ENCODE results near the gene KPNA2.
"Not testable (repeated sequence)": the region's sequence is repeated elsewhere in the genome, so short reads cannot be mapped to it uniquely, and the experiment has no call there.

The KPNA2 gene

DNA sequence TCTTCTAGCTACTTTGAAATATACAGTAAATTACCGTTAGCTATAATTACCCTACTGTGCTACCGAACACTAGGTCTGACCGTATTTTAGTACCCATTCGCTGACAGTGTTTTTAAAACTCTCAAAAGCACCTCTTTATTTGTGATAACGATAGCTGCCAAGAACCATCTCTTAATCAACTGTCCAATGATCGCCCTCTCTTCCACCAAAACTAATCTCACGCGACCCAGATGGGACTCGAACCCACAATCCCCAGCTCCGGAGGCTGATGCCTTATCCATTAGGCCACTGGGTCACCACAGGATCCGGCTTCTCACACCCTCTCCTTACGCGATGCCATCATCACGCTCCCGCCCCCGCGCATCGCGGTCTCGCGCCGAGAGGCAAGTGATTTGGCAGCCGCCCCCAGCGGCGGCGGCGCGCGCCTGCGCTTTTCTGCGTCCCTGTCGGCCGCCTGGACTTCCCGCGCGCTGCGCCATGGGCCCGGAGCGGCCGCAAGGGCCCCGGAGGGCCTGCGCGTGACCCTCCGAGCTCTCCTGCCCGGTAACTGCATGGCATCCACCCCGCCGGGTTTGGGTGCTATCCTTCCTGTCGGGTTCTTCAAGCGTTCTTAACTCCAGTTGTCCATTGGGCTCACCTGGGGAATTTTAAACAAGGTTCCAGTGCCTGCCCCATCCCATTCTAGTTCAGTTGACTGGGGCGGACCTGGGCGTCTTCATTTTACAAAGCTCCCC, 15.7 kb upstream of the KPNA2 start:
- peak; percentile 98 for DNase-seq (ENCODE audit: low spot score)

DNA sequence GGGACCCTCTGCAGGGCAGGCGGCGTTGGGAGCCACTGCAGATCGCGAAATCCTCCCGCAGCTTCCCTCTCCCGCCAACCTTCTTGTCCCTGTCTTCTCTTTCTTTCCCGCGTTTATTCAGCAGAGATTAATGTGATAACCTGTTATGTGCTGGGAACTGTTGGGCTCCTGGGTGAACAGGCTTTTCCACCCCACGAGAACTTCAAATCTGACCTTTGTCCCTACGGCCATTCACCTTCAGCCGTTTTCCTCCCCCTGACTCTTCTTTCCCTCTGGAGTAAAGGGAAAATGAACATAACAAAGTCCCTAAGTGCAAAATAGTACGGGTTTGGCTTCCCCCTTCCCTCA, 15.2 kb upstream of the KPNA2 start:
- DNase-seq (ENCODE audit: low spot score): no peak

DNA sequence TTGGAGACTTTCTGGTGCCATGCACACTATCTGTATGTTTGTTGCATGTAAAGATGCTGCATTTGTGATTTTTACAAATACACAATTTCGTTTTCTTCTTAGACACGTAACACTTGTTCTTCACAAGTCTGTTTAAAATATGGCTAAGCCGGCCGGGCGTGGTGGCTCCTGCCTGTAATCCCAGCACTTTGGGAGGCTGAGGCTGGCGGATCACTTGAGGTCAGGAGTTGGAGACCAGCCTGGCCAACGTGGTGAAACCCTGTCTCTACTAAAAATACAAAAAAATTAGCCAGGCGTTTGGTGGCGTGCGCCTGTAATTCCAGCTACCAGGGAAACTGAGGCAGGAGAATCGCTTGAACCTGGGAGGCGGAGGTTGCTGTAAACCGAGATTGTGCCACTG, 14.7 kb upstream of the KPNA2 start:
- not testable (repeated sequence) for DNase-seq (ENCODE audit: low spot score)

DNA sequence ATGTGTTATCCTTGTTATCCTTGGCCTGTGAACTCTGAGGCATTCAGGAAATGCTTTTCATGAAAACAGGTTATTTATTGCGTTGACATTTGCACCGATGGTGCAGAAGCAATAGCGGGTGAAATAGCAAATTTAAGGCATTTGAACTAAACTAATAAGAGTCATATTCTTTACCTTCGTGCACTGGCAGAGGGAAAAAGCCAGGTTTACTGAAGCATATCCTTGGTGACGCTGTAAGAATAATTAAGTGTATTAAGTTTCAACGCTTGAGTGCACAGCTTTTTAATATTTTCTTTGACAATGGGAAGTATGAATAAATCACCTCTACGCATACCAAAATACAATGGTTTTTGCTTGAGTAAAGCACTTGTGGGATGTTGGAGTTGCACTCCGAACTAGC, 13.6 kb upstream of the KPNA2 start:
- DNase-seq (ENCODE audit: low spot score): no peak

DNA sequence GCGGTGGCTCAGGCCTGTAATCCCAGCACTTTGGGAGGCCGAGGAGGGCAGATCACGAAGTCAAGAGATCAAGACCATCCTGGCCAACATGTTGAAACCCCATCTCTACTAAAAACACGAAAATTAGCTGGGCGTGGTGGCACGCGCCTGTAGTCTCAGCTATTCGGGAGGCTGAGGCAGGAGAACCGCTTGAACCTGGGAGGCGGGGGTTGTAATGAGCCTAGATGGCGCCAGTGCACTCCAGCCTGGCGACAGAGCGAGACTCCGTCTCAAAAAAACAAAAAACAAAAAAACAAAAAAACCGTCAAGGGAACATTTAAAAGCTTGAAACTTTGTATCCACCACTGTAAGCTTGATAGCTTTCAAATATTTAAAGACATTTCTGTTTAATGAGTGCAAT, 13.0 kb upstream of the KPNA2 start:
- not testable (repeated sequence) for DNase-seq (ENCODE audit: low spot score)

DNA sequence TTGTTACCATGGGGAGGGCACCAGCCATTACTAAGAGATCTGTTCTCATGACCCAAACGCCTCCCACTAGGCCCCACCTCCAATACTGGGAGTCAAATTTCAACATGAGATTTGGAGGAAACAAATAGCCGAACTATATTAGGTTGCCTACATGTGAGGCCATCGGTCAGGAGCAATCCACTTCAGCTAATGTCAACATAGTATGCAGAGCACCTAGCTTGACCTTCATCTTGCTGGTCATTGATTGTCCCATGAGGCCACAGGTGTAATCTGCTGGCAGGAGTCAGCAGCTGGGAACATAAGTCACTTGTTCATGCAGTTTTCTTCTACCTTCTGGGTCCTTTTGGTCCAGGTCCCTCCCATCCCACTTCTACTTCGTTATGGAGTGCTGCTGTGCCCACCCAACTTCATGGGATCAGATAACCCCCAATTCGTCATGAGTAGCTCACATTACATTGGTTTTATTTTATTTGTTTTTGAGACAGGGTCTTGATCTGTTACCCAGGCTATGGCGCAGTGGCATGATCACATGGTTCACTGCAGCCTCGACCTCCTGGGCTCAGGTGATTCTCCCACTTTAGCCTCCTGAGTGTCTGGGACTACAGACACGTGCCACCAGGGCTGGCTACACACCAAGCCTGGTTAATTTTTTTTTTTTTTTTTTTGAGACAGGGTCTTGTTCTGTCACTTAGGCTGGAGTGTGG, 5.9 kb upstream of the KPNA2 start:
- DNase-seq (ENCODE audit: low spot score): no peak

DNA sequence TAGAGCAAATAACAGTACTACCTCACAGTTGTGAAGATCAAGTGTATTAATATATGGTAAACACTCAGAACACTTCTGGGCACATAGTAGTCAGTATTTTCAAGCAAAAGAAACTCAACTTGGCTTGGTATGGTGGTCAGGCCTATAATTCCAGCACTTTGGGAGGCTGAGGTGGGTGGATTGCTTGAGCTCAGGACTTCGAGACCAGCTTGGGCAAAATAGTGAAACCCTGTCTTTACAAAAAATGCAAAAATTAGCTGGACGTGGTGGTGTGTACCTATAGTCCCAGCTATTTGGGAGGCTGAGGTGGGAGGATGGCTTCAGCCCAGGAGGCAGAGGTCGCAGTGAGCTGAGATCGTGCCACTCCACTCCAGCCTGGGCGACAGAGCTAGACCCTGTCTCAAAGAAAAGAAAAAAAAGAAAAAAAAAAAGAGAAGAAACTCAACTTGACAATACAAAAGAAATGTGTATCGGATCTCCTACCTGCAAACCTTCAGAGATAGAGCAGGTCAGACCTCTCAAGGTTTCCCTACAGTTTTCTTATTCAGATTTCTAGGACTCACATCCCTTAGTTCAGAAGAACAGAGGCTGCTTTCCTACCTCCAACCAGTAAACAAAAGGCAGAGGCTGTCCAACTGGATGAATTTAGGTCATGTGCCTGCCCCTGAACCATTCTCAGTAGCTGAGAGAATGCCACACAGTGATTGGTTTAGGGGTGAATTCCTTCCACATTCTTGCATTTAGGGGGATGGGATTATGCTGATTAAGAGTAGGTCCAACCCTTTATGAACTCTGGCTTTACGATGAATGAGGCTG, 1.7 kb upstream of the KPNA2 start:
- peak; percentile 80 for DNase-seq (ENCODE audit: low spot score)

DNA sequence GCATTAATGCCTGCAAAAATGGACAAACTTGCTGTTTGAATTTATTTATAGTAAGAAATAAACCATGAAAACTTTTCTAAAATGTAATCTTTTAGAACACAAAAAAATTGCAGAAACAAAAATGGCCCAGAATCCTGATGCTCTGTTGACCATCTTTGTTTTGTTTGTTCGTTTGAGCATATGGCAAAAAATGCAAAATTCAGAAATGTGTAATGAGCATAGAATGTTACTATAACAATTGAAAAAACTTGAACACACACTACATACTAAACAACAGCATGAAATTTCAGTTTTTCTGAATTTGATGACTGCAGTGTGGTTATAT, 1.1 kb upstream of the KPNA2 start:
- DNase-seq (ENCODE audit: low spot score): no peak

DNA sequence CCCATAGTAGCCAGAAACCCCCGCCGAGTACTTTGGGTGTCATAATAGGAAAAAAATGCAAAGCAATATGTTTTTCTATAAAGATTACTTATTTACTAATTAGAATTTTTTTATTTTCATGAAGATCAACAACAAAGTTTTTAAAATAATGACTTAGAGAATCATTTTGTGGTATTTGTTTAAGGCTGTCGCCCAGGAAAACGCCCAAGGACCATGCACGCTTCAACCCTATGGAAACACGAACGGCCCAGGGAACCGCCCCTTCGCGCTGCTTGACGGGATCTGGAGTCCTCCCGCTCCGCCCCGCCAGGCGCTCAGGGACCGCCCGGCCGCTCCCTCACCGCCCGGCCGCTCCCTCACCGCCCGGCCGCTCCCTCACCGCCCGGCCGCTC, 408 bp upstream of the KPNA2 start:
- DNase-seq (ENCODE audit: low spot score): no peak

DNA sequence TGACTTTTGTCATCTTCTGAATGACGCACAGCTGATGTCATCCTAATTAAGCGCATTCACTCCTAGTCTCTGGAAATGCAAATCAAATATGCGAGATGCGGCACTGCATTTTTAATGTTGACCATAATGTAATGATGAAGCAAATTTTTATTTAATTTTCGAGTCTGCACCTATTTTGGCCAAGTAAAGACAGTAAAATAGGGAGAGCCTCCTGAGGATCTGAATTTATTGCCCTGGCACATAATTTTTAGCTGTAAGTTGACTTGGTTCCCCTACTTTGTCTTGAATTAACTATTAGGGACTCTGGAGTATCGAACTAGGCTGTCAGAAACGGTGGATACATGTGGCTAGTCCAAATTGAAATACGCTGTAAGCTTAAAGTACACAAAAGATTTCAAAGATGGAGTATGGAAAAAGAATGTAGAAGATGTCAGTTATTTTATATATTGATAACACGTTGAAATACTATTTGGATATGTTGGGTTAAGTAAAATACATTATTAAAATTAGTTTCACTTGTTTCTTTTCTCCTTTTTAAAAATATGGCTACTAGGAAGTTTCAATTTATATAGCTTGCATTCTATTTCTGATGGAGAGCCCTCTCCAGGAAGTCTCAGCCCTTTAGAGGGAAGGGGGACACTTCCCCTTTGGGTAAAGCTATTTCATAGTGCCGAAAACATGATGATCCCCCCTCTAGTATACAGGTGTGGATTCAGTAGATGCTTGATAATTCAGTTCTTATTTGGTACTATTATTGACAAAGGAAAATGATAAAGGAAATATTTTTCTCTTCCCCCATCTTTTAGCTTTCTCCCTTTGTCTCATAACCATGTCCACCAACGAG, 991 bp downstream of the KPNA2 start:
- no peak for DNase-seq (ENCODE audit: low spot score)

DNA sequence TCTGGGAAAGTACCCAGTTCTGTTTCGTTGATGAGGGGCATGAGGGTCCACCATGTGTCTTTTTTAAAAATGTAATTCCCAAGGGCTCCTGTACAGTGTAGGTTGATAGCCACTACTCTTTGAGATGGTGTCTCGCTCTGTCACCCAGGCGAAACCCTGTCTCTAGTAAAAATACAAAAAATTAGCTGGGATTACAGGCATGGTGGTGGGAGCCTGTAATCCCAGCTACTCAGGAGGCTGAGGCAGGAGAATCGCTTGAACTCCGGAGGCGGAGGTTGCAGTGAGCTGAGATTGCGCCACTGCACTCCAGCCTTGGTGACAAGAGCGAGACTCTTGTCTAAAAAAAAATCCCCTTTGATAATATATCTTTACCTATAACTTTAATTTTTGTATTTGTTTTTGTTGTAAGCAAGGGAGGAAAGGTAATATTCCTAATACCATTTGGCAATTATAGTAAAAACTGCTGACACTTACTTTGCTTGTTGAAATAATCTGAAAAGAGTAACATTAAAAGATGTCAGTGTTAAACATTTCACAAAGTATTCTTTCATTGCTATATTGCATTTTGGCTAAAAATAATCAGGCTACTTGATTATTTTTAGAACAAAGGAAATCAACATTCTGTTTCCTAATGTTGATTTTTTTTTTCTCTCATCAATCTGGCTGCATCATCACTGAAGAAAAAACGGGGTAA, 11.8 kb downstream of the KPNA2 start:
- no peak for DNase-seq (ENCODE audit: low spot score)

DNA sequence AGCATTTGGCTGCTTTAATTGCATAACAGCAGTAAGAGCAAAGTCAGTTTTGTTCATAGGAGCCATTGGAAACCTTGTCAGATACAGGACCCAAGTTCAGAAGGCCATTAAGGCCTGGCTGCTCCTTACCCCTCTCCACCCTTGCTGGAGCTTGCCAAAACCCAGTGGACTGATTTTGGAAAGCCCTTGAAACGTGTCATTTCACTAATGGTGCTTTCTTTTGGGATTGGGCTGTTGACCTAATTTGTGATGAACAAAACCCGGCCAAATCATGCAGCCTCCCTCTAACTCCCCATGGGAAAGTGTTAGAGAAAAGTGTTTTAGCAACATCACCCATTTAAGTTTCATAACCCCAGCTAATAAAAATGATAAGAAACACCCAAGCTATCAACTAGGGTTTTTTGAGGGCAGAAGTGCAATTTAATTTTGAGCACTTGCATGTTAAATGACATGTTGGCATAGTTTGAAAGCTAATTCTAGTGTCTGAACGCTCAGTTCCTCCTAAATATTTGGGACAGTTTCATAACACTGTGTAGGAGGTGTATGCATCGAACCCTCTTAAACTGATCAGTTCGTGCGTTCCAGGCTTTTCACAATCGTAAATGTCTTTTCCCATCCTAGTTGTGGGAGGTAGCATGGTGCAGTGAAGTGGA, 12.5 kb downstream of the KPNA2 start:
- not testable (repeated sequence) for DNase-seq (ENCODE audit: low spot score)

DNA sequence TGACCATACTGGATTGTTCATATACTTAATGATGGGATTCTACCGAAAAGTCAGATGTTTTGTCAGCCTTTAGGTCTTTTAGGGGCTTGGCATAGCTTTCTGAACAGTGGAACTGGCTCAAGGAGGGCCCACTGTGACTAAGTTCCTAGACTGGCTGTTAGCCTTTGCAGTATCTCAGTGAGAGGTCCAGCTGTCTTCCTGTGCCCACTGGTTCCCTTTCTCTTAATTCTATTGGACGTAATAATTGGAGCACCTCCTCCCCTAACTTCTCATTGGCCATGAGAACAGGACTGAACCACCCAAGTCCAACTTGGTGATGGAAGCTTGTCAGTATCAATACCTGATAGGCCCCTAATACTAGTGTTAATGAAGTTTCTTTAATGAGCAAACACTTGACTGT, 13.5 kb downstream of the KPNA2 start:
- no peak for DNase-seq (ENCODE audit: low spot score)

DNA sequence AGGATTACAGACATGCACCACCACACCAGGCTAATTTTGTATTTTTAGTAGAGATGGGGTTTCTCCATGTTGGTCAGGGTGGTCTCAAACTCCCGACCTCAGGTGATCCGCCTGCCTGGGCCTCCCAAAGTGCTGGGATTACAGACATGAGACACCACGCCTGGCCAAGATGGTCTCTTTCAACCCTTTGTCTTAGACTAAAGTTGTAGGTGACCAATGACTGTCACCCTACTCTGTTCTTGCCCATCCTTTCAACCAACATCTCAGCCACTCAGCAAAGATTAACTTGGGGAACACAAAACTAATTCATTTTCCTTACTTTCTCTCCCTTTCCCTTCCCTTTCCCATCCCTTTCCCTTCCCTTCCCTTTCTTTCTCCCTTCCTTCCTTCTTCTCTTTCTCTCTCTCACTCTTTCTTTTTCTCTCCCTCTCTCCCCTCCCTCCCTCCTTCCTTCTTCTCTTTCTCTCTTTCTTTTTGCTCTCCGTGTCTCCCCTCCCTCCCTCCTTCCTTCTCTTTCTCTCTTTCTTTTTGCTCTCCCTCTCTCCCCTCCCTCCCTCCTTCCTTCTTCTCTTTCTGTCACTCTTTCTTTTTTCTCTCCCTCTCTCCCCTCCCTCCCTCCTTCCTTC, 14.4 kb downstream of the KPNA2 start:
- DNase-seq (ENCODE audit: low spot score): not testable (repeated sequence)

DNA sequence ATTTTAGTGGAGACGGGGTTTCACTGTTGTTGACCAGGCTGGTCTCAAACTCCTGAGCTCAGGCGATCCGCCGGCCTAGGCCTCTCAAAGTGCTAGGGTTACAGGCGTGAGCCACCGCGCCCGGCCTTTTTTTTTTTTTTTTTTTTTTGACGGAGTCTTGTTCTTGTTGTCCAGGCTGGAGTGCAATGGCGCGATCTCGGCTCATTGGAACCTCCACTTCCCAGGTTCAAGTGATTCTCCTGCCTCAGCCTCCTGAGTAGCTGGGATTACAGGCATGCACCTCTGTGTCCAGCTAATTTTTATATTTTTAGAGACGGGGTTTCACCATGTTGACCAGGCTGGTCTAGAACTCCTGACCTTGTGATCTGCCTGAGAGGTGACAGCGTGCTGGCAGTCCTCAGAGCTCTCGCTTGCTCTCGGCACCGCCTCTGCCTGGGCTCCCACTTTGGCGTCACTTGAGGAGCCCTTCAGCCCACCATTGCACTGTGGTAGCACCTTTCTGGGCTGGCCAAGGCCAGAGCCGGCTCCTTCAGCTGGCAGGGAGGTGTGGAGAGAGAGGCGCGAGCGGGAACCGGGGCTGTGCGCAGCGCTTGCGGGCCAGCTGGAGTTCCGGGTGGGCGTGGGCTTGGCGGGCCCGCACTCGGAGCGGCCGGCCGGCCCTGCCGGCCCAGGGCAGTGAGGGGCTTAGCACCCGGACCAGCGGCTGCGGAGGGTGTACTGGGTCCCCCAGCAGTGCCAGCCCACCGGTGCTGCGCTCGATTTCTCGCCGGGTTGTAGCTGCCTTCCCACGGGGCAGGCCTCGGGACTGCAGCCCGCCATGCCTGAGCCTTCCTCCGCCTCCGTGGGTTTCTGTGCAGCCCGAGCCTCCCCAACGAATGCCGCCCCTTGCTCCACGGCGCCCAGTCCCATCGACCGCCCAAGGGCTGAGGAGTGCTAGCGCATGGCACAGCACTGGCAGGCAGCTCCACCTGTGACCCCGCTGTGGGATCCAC, 16.1 kb downstream of the KPNA2 start:
- DNase-seq (ENCODE audit: low spot score): not testable (repeated sequence)

DNA sequence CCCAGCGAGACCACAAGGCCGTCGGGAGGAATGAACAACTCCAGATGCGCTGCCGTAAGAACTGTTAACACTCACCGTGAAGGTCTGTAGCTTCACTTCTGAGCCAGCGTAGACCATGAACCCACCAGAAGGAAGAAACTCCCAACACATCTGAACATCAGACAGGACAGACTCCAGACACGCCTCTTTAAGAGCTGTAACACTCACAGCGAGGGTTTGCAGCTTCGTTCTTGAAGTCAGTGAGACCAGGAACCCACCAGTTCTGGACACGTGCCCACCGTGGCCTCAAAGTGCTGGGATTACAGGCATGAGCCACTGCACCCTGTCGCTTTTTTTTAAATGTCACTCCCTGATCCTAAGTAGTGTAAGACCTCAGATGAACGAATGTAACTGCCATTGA, 17.3 kb downstream of the KPNA2 start:
- no peak for DNase-seq (ENCODE audit: low spot score)

DNA sequence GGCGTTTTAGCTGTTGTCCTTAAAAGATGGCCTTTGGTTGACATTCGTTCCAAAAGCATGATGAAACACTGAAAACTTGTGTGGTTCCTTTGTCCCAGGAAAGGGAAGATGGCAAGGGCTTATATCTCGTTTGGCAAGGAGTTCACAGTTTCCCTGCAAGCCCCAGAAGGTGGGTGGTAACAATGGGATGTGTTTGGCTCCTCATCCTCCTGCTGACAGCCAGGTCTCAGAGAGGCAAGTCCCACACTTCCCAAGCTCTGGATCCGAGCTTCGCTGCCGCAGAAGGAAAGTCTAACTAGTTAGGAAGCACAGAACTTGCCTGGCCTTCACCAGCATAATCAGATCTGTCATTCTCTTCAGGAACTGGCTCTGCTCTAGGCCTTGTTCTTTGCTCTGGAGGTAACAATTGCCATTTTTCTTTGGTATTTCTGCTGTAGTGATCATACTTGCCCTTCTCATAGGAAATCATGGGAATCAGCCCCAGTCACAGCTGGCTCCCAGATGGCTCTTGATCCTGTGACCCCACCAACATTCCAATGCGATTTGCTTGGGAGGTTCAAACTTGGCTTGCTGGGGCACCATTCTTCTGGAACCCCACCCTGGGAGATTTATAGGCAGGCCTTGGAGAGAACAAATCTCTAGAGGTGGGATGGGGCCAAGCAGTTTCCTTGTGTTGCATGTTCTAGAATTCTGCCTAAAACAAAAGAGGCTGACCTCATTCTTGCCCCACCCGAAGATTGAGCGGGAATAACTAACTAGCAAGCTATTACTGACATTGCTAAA, 17.9 kb downstream of the KPNA2 start:
- DNase-seq (ENCODE audit: low spot score): no peak

DNA sequence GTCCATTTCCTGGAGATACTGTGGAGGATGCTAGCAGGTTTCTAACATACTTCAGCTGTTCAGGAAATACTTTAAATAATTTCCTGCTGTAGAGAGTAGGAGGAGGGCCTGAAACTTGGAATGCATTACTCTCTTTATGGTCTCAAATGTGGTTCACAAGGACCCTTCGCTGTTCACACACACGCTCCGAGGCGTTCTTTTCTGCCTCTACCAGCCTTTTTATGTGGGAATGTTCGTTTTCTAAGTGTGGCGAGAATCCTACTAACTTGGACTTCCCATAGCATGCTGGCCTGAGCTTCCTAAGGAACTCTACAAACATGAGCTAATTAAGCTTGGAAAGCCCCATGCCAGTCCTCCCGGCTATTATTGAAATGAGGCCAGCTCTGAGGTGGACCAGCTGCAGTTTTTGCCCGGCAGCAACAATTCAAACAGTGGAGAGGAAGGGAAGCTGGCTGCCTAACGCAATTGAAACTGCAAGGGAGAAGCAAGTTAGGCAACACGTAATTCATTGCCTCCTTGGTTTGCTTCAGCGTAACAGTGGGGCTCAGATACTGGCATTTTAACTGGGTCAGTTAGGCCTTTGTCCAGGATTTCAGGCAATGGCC, 18.9 kb downstream of the KPNA2 start:
- DNase-seq (ENCODE audit: low spot score): no peak

Measured in SK-N-DZ (cell line).